Adrenal gland (tissue), 12 donors: ENCODE data around the gene KIAA1671. TPM values are rescaled to one million over a fixed set of nuclear protein-coding genes. Genes with fewer than 3 reads are reported as not detected.
A peak's percentile ranks its signal among the peaks of the same experiment; 100 is the strongest.

ENCODE experiments used
- DNase-seq, 7 donors: peaks; one replicate each; pipeline ENCODE4 v3.0.0-alpha.2; 2019 to 2020
- H3K27ac ChIP-seq, 5 donors: fragments of 200-600 bp; sonication (generic) in 4 of 5; 1 replicate in 3 of 5; 2 replicates in 2 of 5; pipeline versions ENCODE4 v1.5.1 to v1.8.0; 2016 to 2020; ENCODE audit warnings: mild to moderate bottlenecking in 1 of 5
- H3K27me3 ChIP-seq: fragments of 200-600 bp; 2 replicates; pipeline ENCODE4 v1.8.0; 2021
- H3K36me3 ChIP-seq, 2 donors: fragments of 200-600 bp; replicated peaks in 1 of 2; 1 replicate in 1 of 2; 2 replicates in 1 of 2; pipeline versions ENCODE4 v1.5.1 to v1.8.0; 2018 to 2022
- H3K4me1 ChIP-seq, 2 donors: fragments of 200-600 bp; replicated peaks in 1 of 2; 1 replicate in 1 of 2; 2 replicates in 1 of 2; pipeline versions ENCODE4 v1.5.1 to v1.8.0; 2018 to 2021
- H3K4me3 ChIP-seq, 4 donors: fragments of 200-600 bp; sonication (generic) in 3 of 4; one replicate each; pipeline ENCODE4 v1.5.1; 2016 to 2018
- H3K9me3 ChIP-seq, 3 donors: fragments of 200-600 bp; sonication (generic) in 1 of 3; replicated peaks in 1 of 3; 1 replicate in 2 of 3; 2 replicates in 1 of 3; pipeline versions ENCODE4 v1.5.1 to v1.8.0; 2016 to 2021
- POLR2A ChIP-seq, 2 donors: fragments of 450-650 bp; IDR thresholded peaks; one replicate each; pipeline ENCODE4 v1.6.1; 2017; ENCODE audit warnings: antibody characterized with exemption in 2 of 2, mild to moderate bottlenecking in 2 of 2, moderate library complexity in 1 of 2
- WGBS, 4 donors: extraction: QIAGEN DNeasy Blood & Tissue Kit in 2 of 4; methylation state at CpG; one replicate each; pipeline versions ENCODE4 v1.1.5 to v1.1.7; 2013 to 2017; 5-methylcytosine and 5-hydroxymethylcytosine counted together
- intact Hi-C, 2 donors: fragments of 100-400 bp; cut with DNase I; formaldehyde crosslinking; loops; one replicate each; pipeline versions ENCODE4 v1.14.1 to v1.15.0; 2022 to 2023
- polyA plus RNA-seq, 3 donors: library from polyadenylated mRNA; stranded (reverse); fragments of 200-250 nt in 2 of 3; fragments of 350-450 nt in 1 of 3; fragmentation: Illumina TruSeq in 1 of 3; extraction: RNeasy Lipid Tissue Mini Kit (QIAGEN cat#74804) in 1 of 3; gene quantifications; one replicate each; pipeline ENCODE4 v1.2.3, GENCODE V29; 2013 to 2014
- total RNA-seq, 9 donors: library from RNA; depleted of rRNA in 4 of 9; stranded (reverse); fragments of >200 nt in 4 of 9; fragments of 120-200 nt in 1 of 9; fragmentation: NEBNext Ultra II Directional in 1 of 9; extraction: Animal tissue kit (Norgen Biotek cat#: 25700) in 1 of 9; gene quantifications; one replicate each; pipeline versions ENCODE4 v1.1.0 to v1.2.4, GENCODE V29; 2013 to 2023
- TF ChIP-seq, protein P1 (sequence below), 6 experiments: fragments of 450-650 bp in 4 of 6; fragments of 200-600 bp in 2 of 6; sonication (generic) in 1 of 6; IDR thresholded peaks; 1 replicate in 5 of 6; 2 replicates in 1 of 6; pipeline versions ENCODE4 v1.5.1 to v1.8.0; 2016 to 2021; ENCODE audit warnings: antibody characterized with exemption in 6 of 6, mild to moderate bottlenecking in 2 of 6, moderate library complexity in 1 of 6
- donor health status: healthy with polysubstance abuse.
- donor health status: Bipolar disorder and iron deficiency.
- donor health status: DM: yes; HTN: yes; CAD: no.
- donor health status: DM: no; HTN: no; CAD: no.
- donor health status: DM: no; HTN: no; CAD: no.
- donor health status: DM: yes; HTN: yes; CAD: no.

KIAA1671 gene
- total and polyA plus RNA-seq, 12 donors, result 5.3 to 71.0 (median 45.8) TPM

DNA sequence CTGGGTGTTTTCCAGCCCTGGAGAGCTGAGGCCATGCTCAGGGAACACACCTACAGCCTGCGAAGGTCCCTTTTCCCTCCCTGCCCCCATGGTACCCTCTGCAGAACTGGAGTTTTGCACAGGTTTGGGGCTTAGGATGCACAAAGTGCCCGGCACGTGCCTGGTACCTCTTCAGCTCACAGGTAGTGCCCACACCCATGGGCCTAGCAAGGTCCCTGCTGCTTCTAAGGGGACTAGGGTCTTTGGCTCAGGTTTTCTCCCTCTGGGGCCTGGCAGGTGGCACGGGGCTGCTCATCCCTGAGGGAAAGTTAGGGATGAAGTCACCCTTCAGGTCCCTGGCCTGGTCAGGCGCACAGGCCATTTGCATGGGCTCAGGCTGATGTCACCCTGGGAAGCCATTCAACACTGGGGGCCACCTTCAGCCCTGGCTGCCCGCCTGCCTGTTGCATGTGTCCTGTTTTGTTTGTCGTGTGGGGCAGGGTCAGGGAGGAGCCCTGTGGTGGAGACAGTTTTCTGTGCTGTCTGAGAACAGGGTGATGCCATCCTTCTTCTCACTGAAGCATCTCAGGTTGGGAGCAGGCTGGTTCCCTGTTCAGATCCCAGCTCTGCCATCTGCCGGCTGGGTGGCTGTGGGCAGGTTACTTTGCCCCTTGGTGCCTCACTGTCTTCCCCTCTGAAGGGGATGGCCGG is 178.8 kb downstream of the KIAA1671 start:
- no peak for DNase-seq
- Histone ChIP-seq H3K27me3 (no peaks in the 10 kb centered on the region), H3K4me1 (peaks cover 14 to 30% of the 10 kb centered on the region in 2 donors), H3K36me3 (no peaks in the 10 kb centered on the region), H3K9me3 (no peaks in the 10 kb centered on the region), H3K27ac (peak overlapping the region in 1 of 5 donors; percentile 16), H3K4me3 (no peak overlapping the region)
- TF ChIP-seq POLR2A (IDR thresholded peaks at IDR 0.05), result no peak
- TF ChIP-seq, protein P1, sequence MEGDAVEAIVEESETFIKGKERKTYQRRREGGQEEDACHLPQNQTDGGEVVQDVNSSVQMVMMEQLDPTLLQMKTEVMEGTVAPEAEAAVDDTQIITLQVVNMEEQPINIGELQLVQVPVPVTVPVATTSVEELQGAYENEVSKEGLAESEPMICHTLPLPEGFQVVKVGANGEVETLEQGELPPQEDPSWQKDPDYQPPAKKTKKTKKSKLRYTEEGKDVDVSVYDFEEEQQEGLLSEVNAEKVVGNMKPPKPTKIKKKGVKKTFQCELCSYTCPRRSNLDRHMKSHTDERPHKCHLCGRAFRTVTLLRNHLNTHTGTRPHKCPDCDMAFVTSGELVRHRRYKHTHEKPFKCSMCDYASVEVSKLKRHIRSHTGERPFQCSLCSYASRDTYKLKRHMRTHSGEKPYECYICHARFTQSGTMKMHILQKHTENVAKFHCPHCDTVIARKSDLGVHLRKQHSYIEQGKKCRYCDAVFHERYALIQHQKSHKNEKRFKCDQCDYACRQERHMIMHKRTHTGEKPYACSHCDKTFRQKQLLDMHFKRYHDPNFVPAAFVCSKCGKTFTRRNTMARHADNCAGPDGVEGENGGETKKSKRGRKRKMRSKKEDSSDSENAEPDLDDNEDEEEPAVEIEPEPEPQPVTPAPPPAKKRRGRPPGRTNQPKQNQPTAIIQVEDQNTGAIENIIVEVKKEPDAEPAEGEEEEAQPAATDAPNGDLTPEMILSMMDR (IDR thresholded peaks at IDR 0.05), result no peak
- WGBS, 4 donors, result 80 to 92% (median 84%) methylated on average over 4 to 9 of the region's 9 CpGs
- intact Hi-C loops, result no loop called here

DNA sequence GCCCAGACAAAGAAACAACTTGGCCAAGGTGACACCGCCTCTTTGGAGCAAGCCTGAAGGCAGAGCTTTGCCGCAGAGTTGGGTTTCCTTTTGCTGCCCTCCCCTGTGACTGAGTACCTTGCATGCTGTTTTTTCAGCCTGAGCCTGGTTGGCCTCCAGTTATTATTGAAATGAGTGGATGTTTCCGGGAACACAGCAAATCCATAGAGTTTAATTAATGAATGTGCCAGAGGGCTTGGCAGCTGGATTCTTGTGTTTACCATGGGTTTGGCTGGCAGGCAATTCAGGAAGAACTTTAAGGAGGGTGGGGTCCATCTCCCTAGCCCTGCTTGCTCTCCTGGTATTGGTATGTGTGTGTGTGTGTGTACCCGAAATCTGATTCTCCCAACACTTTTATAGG is 181.5 kb downstream of the KIAA1671 start:
- Histone ChIP-seq H3K4me3 (no peak overlapping the region), H3K4me1 (peaks cover 20 to 41% of the 10 kb centered on the region in 2 donors)

DNA sequence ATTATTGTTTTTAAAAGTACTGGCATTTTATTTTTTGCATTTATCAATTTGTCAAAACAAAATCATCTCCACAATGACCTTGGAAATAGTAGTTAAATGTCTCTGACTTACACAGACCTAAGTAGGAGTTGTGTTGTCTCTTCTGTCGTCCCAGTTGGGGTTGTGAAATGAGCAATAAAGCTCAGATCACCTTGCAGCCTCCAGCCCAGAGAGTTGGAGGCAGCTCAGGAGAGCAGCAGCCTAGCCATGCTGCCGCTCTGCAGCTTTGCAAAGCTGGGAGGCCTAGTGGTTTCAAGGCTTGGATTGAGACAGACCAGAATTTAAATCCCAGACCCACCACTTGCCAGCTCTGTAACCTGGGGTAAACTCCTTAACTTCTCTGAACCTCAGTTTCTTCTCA is 181.9 kb downstream of the KIAA1671 start:
- intact Hi-C loops, result no loop called here
- H3K27ac ChIP-seq, result peak overlapping the region in 4 of 5 donors; percentile 5 to 79 (median 68)
- DNase-seq, result peak in 2 of 7 donors; percentile 43 to 49
- H3K9me3 ChIP-seq, result no peaks in the 10 kb centered on the region
- no peak for TF ChIP-seq POLR2A (IDR thresholded peaks at IDR 0.05)
- TF ChIP-seq, protein P1 (IDR thresholded peaks at IDR 0.05), result no peak
- H3K27me3 ChIP-seq, result no peaks in the 10 kb centered on the region
- WGBS, 4 donors, result 40 to 54% (median 43%) methylated on average over 2 of the region's 2 CpGs
- H3K4me1 ChIP-seq, result peaks cover 20 to 45% of the 10 kb centered on the region in 2 donors
- no peaks in the 10 kb centered on the region for H3K36me3 ChIP-seq
- H3K4me3 ChIP-seq, result no peak overlapping the region

More for the DNA sequence above, 181.5 kb downstream of the KIAA1671 start:
- peak in 5 of 7 donors; percentile 58 to 71 (median 61) for DNase-seq
- Histone ChIP-seq H3K27me3 (no peaks in the 10 kb centered on the region), H3K9me3 (no peaks in the 10 kb centered on the region), H3K36me3 (no peaks in the 10 kb centered on the region), H3K27ac (peak overlapping the region; percentile 5 to 79 (median 66))
- TF ChIP-seq, protein P1 (IDR thresholded peaks at IDR 0.05), result no peak
- TF ChIP-seq POLR2A (IDR thresholded peaks at IDR 0.05), result no peak
- intact Hi-C loops, result no loop called here
- 34 to 54% (median 47%) methylated on average over 4 of the region's 4 CpGs for WGBS, 4 donors

DNA sequence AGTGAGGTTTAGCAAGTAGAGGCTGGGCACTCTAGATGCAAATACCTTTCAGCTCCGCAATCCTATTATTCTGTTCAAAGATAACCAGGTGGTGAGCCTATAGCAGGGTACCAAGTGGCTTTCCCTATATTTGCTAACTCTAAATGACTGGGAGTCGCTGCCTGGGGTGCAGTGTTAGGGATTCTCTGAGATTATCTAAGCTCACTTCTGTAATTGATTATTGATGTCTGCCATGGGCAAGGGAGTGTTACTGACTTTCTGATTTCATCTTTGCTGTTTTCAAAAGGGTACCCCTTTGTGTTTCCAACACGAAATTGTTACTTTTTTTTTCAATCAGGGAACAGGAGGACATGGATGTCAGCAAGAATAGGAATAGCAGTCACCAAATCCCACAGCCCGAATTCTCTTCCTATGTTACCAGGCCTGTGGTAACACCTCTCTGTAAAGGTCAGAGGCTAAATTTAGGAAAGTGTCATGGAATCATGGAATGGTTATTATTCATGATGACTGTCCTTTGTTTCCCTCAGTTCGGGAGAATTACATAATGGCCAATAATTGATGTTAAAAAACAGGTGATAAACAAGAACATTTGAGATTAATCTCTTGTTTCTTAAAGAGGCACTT is 184.5 kb downstream of the KIAA1671 start:
- peaks cover 20 to 39% of the 10 kb centered on the region in 2 donors for H3K4me1 ChIP-seq
- H3K4me3 ChIP-seq, result no peak overlapping the region
- 69 to 75% (median 72%) methylated on average over 5 of the region's 5 CpGs for WGBS, 4 donors
- no peaks in the 10 kb centered on the region for H3K27me3 ChIP-seq
- intact Hi-C loops, result no loop called here
- peak overlapping the region in 3 of 5 donors; percentile 55 to 67 (median 58) for H3K27ac ChIP-seq
- no peaks in the 10 kb centered on the region for H3K36me3 ChIP-seq
- DNase-seq, result no peak
- H3K9me3 ChIP-seq, result no peaks in the 10 kb centered on the region
- TF ChIP-seq, protein P1 (IDR thresholded peaks at IDR 0.05), result no peak
- TF ChIP-seq POLR2A (IDR thresholded peaks at IDR 0.05), result no peak
